ENCODE data around the gene MORN4. TPM values are rescaled to one million over a fixed set of nuclear protein-coding genes. Genes with fewer than 3 reads are reported as not detected.
"Not testable (repeated sequence)": the region's sequence is repeated elsewhere in the genome, so short reads cannot be mapped to it uniquely, and the experiment has no call there.

MORN4 gene
- total RNA-seq, 1 donor from 2014 or later, result 9.9 TPM

DNA sequence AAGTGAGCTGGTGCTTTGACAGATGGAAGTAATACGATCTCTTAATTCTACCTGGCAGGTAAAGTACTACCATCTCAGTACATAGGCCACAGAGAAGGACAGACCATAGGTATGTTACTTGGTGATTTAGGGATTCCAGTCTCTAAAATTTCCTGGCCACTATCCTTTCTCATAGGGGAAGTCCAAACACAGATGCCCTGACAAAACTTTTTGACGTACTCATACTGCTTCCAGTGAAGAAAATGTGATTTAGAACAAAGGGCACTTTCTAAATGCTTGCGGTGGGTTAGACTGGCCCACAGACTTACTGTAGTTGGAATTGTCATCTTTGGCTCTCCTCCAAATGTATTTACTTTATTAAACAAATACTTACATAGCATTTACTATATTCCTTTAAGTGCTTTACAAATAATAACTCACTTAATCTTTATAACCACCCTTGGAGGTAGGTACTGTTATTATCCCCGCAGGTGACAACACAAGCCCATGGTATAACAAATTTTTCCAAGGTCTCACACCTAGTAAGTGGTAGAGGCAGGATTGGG is 10.2 kb upstream of the MORN4 start:
- intact Hi-C loops (cut with DNase I), result no loop called here
- ATAC-seq (no peak), DNase-seq (ENCODE audit: low spot score) (no peak)

DNA sequence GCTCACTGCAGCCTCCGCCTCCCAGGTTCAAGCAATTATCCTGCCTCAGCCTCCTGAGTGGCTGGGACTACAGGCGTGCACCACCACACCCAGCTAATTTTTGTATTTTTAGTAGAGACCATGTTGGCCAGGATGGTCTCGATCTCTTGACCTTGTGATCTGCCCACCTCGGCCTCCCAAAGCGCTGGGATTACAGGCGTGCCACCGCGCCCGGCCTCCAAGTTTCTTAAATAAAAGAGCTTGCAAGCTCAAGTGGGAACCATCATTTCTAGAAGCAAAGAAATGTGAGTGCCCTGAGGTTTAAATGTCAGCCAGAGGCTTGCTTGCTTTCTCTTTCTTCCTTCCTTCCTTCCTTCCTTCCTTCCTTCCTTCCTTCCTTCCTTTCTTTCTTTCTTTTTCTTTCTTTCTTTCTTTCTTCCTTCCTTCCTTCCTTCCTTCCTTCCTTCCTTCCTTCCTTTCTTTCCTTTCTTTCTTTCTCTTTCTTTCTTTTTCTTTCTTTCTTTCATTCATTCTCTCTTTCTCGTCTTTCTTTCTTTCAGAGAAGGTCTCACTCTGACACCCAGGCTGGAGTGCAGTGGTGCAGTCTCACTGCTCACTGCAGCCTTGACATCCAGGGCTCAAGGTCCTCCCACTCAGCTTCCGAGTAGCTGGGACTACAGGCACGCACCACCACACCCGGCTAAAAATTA is 9.3 kb upstream of the MORN4 start:
- intact Hi-C loops (cut with DNase I), result not testable (repeated sequence)

DNA sequence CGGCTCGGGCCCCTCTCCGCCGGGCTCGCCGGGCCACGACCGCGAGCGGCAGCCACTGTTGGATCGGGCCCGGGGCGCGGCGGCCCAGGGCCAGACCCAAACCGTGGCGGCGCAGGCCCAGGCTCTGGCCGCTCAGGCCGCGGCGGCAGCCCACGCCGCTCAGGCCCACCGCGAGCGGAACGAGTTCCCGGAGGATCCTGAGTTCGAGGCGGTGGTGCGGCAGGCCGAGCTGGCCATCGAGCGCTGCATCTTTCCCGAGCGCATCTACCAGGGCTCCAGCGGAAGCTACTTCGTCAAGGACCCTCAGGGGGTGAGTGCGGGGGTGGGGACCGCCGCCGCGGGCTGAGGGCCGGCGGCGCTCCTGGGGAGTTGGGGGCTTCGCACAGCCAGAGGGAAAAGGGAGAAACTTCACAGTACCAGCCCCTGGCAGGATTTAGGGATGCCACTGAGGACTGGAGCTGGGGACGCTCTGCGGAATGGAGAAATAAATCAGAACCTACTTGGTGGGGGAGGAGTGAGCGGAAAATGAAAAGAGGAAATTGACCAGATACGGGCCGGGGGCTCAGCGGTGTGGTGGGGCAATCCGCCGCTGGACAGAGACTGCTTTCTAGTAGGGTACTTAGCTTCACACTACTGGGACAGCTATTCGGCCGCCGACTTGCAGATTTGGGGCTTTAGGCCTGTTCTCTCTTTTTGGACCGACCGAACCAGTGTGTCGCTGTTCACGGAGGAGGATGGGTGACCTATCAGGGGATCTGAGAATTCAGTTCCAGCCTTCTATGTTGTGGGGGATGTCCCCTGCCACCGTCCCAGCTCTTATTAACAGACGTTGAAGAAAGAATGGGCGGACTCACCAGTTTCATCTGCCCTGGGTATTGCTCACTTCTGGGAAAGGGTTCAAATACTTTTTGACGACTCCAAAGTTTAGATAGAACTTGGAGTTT is 7.8 kb upstream of the MORN4 start:
- ATAC-seq, result peak; percentile 2
- intact Hi-C loops (cut with DNase I), result no loop called here
- DNase-seq (ENCODE audit: low spot score), result peak; percentile 63

More for the DNA sequence above, 9.3 kb upstream of the MORN4 start:
- not testable (repeated sequence) for DNase-seq (ENCODE audit: low spot score); ATAC-seq

DNA sequence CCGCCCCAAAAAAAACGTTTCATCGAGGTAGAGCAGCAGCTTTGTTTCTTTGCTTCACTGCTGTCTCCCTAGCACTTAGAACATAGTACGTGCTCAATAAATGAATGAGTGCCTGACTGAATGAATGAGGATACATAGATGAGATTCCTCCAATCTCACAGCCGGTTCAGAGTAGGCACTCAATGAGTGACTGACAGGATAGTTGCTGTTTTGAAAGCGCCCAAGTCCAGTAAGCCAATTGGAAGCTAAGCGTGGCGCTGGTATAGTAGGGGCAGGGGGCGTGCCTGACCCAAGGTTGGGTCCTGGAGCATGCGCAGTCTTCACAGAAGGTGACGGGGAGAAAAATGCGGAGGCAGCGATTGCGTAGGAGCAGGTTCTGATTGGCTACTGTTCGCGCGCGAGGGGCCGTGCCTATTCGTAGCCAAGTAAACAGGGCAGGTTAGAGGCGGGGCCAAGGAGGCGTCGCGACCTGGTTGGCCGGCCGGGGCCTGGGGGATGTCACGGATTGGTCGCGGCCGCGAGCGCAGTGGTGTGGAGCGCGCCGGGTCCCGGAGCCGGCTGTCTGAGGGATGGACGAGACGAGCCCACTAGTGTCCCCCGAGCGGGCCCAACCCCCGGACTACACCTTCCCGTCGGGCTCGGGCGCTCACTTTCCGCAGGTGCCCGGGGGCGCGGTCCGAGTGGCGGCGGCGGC is 7.0 kb upstream of the MORN4 start, which contains the start of gene PI4K2A:
TSS of gene PI4K2A (plus strand) at position 498 of the 694 bp plus-strand sequence. CDS start at position 570, 72 bp downstream.
- intact Hi-C loops (cut with DNase I), result no loop called here

DNA sequence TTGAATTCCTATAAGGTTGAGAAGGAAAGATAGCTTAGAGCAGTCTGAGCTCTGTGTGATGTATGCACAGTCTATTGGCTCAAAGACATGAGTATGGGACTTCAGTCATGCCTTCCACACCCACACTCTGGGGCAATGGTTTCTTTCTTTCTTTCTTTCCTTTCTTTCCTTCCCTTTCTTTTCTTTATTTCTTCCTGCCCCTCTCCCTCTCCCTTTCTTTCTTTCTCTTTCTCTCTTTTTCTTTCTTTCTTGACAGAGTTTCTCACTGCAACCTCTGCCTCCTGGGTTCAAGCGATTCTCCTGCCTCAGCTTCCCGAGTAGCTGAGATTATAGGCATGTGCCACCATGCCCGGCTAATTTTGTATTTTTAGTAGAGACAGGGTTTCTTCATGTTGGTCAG is 5.8 kb upstream of the MORN4 start:
- ATAC-seq; intact Hi-C loops (cut with DNase I); DNase-seq (ENCODE audit: low spot score): not testable (repeated sequence)

More for the DNA sequence above, 7.0 kb upstream of the MORN4 start, which contains the start of gene PI4K2A:
- DNase-seq (ENCODE audit: low spot score), result peak; percentile 99
- peak; percentile 100 for ATAC-seq

DNA sequence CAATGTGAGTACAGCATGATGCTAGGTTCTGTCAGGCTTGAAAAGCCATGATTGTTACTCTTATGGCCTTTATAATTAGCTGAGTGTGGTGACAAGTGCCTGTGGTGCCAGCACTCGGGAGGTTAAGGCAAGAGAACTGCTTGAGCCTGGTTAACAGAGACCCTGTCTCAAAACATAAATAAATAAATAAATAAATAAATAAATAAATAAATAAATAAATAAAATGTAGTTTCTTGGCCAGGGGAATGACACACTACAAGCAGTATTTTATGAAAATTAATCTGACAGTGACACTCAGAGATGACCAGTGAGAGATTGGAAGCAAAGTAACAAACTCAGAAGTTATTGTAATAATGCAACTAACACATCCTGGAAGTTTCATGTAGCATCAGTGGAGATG is 2.3 kb upstream of the MORN4 start:
- intact Hi-C loops (cut with DNase I), result no loop called here
- ATAC-seq, result no peak

DNA sequence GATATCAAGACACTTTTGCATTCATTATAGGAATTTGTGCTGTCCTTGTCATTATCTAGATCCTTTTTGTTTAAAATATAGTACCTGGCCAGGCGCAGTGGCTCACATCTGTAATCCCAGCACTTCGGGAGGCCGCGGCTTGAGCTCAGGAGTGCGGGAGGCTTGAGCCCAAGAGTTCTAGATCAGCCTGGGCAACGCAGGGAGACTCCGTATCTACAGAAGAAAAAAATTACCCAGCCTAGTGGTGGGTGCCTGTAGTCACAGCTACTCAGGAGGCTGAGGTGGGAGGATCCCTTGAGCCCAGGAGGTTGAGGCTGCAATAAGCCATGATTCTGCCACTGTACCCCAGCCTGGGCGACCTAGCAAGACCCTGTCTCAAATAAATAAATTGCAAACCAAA is 621 bp upstream of the MORN4 start:
- DNase-seq (ENCODE audit: low spot score) (no peak), ATAC-seq (peak; percentile 24)
- intact Hi-C loops (cut with DNase I), result no loop called here

More for the DNA sequence above, 2.3 kb upstream of the MORN4 start:
- DNase-seq (ENCODE audit: low spot score), result no peak

DNA sequence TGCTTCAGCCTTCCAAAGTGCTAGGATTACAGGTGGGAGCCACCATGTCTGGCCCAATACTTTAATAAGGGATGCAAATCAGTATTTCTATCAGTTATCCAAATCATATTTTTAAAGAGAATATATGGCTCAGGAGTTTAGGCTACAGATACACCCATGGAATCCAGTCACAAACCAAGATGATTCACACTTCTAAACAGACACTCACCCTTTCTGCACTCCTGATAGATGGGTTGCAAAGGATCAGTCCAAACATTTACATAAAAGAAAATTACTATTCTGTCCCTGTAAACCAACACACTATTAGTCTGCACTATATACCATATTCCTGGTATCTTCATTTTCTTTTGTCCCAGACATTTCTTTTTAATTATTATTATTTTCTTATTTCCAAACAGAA is 2.2 kb downstream of the MORN4 start:
- no peak for ATAC-seq
- no peak for DNase-seq (ENCODE audit: low spot score)
- intact Hi-C loops (cut with DNase I), result no loop called here

DNA sequence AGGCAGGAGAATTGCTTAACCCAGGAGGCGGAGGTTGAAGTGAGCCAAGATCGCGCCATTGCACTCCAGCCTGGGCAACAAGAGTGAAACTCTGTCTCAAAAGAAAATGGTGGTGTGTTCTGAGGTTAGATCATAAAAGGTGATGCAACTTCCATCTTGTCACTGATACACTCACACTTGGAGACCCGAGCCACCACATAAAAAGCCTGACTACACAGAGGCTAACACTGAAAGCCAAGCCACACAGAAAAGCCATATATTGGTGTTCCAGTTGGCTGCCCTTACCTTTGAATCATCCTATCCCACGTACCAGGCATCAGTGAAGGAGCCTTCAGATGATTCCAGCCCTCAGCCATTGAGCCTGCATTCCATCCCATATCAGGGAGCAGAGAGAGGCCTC is 4.0 kb downstream of the MORN4 start:
- no peak for ATAC-seq
- intact Hi-C loops (cut with DNase I), result no loop called here
- no peak for DNase-seq (ENCODE audit: low spot score)

DNA sequence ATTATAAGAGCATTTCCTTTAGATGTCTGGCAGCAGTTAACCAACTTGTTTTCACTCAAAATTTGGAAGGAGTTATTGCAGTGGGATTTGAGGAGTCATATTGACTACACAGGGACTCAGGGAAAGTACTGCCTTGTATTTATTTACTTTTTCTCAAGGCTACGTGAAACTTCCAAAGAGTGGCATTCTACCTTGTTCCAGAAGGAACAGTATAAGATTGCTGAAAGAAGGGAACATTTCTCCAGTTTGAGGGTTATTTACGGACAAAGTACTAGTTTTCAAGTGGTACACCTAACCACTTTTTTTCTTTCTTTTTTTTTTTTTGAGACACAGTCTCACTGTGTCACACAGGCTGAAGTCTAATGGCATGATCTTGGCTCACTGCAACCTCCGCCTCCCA is 5.1 kb downstream of the MORN4 start:
- intact Hi-C loops (cut with DNase I), result no loop called here
- DNase-seq (ENCODE audit: low spot score) (no peak), ATAC-seq (no peak)

DNA sequence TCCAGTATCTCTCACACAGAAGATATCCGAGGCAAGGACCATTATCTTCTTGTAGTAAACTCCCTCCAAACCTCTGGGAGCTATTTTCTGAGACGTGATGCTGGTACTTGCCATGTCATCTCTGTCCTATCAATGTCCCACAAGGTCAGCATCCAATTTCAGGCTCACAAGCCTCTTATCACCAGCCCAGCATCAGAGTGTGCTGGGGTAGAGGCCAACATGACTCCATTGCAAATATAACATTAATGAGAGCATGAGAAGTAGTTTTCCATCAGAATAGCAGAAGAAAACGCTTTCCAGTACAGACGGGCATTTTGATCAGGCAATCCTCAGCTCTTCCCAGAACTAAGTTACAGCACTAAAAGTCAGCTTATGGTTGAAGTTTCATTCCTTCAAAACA is 5.6 kb downstream of the MORN4 start:
- ATAC-seq, result no peak
- DNase-seq (ENCODE audit: low spot score), result no peak
- intact Hi-C loops (cut with DNase I), result no loop called here

DNA sequence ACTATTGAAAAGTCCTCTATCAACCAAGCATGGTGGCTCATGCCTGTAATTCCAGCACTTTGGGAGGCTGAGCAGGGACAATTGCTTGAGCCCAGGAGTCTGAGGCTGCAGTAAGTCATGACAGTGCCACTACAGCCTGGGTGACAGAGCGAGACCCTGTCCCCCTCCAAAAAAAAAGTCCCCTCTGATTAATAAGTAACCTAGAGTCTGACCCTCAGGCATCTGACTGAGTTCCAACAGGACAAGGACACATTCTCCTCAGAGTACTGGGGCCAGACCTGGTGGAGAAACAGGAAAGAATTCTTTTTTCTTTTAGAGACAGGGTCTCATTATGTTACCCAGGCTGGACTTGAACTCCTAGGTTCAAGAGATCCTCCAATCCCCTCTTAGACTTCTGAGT is 10.0 kb downstream of the MORN4 start:
- intact Hi-C loops (cut with DNase I), result no loop called here
- ATAC-seq (no peak), DNase-seq (ENCODE audit: low spot score) (no peak)

DNA sequence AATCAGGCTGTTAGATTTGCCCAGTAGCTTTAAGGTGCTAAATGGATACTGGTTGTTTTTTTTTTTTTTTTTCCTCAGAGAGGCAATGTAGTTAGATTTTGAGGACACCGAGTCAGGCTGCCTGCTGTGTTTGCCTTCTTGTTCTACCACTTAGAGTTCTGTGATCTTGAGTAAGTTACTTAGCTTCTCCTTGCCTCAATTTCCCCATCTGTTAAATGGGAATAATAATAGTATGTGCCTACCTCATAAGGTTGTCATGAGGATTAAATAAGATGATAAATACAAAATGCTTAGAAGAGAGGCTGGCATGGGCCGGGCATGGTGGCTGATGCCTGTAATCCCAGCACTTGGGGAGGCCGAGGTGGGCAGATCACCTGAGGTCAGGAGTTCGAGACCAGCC is 14.6 kb downstream of the MORN4 start:
- intact Hi-C loops (cut with DNase I), result no loop called here
- DNase-seq (ENCODE audit: low spot score) (no peak), ATAC-seq (no peak)

DNA sequence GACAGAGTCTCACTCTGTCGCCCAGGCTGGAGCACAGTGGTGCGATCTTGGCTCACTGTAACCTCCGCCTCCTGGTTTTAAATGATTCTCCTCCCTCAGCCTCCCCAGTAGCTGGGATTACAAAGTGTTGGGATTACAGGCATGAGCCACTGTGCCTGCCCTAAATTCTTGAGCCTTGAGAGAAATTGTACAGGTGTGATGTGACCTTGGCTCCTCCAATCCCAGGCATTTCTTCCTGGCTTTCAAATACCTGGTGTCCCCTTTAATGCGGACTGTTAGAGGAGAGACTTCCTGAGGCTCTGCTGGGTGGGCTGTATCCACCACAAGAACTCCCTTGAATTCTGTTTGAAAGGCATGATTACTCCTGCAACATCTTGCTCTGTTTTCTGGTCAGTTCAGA is 15.0 kb downstream of the MORN4 start:
- intact Hi-C loops (cut with DNase I), result no loop called here
- ATAC-seq, result no peak
- DNase-seq (ENCODE audit: low spot score), result no peak

DNA sequence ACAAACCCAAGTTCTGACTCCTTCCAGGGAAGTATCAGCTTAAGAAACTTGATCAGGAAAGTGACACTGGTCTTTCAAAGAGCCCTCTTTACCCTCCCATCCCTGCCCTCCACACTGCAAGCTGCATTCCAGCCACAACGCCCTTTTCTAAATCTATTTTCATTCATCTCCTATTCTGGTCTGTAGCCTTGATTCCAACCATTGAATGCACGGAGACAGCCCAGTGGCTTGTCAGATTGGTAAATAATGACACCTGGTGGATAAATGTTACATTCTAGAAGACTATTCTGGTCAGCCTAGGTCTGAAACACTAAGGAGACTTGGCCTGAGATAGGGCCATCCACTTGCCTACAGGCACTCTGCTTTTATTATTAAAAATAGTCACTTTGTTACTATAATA is 20.9 kb downstream of the MORN4 start:
- intact Hi-C loops (cut with DNase I), result no loop called here
- no peak for DNase-seq (ENCODE audit: low spot score)
- peak; percentile 89 for ATAC-seq

DNA sequence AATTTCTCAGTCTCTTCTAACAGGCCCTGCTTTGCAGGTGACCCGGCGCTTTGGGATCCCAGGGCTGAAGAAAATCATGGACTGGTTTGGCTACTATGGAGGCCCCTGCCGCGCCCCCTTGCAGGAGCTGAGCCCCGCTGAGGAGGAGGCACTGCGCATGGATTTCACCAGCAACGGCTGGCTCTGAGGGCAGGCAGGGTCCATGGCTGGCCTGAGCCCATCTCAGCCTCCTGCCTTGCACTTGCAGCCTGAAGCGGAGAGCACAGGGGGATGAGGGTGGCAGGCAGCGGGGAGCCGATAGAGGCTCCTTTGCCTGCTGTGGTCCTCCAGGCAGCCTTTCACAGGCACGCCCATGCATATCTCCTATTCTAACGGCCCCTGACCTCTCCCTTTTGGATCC is 21.8 kb downstream of the MORN4 start:
- DNase-seq (ENCODE audit: low spot score), result no peak

DNA sequence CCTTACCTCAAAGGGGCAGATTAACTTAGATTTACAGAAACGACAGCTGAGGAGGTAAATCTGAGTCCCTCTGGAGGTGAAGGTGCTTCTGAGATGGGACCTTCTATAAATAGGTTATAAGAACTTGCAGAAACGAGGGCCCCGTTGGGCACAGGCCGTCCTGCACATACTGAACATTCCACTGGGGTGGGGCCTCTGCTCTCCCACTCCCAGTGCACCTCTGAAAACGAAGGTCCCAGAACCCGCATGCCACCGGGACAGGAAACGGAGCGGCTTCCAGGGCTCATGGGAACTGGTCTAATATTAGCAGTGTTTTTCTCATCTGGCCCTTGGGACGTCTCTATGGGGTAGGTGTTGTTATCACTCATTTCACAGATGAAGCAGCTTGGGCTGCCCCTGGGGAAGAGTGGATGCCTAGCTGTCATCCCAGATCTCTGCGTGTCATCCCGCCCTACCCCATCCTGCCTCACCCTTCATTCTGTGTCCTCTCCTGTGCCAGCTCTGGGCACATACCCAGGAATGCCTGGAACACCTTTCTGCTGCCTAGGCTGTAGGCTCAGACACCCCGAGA is 24.2 kb downstream of the MORN4 start:
- no peak for DNase-seq (ENCODE audit: low spot score)
- no peak for ATAC-seq
- intact Hi-C loops (cut with DNase I), result no loop called here

More for the DNA sequence above, 21.8 kb downstream of the MORN4 start:
- intact Hi-C loops (cut with DNase I), result no loop called here
- ATAC-seq, result no peak

DNA sequence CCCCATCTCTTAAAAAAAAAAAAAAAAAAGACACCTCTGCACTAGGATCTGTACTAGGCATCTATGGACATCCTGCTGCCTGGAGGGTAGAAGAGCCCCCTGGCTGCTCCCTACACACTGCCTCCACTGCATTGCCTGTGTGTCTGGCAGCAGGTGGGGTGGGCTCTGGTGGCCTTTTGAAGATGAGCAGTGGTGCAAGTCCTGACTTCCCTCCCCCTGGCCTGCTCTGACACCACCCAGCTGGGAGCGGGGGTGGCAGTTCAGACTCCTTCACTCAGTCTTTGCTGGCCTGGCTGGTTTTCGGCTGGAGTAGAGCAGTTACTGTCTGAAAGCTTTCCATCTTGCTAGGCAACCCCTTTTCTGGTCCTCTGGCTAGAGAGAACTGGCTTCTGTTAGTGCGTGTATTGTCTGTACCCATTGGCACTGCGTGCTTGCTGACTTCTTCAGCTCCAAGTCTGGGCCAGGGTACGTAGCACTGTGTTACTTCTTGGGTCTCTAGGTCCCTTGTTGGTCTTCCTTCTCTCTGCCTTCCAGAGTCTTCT is 26.1 kb downstream of the MORN4 start:
- ATAC-seq, result peak; percentile 22
- intact Hi-C loops (cut with DNase I), result no loop called here
- no peak for DNase-seq (ENCODE audit: low spot score)

Data from sciatic nerve (tissue), 2 donors.